RWPE1 (cell line): ENCODE results near the gene FANK1.
"Not testable (repeated sequence)": the region's sequence is repeated elsewhere in the genome, so short reads cannot be mapped to it uniquely, and the experiment has no call there.

Experiments used
- CTCF ChIA-PET: fragments of 350-600 bp; sonication (Branson Sonifier 250); formaldehyde crosslinking; extraction: SDS; loops from one replicate; lab custom pipeline; 2021; lab: Yijun Ruan, JAX
- POLR2A ChIA-PET: fragments of 400-600 bp; formaldehyde crosslinking; extraction: SDS; loops from one replicate; lab custom pipeline; 2020; ENCODE audit warnings: antibody characterized with exemption; ENCODE audit not compliant: low non-redundant PET; lab: Yijun Ruan, JAX
- DNase-seq: peaks from one replicate; pipeline ENCODE4 v3.0.0; 2012; ENCODE audit warnings: low spot score
- H3K27ac ChIP-seq: fragments of 450-650 bp; 2 replicates; pipeline ENCODE4 v1.5.1; 2017
- CTCF ChIP-seq: fragments of 450-650 bp; conservative IDR thresholded peaks from 2 replicates; pipeline ENCODE4 v1.5.1; 2017; ENCODE audit warnings: low read depth, mild to moderate bottlenecking

FANK1 gene

GRCh38 chr10:125896088-125896934, at the start of gene FANK1:
FANK1 (plus strand) TSS chr10:125896564; CDS start chr10:125896643, 79 bp downstream.
- H3K27ac ChIP-seq = peak within 1 kb of the TSS; percentile 71
- peak; percentile 56 for DNase-seq
- CTCF ChIA-PET, POLR2A ChIA-PET: not testable (repeated sequence)

- DNase-seq = no peak
- POLR2A ChIA-PET = no interaction called here
- CTCF ChIA-PET = interaction anchor here (0.5 to 0.6 kb wide), 2 partner anchors 58 to 89 kb away, joined by 3 to 4 read pairs; no protein-coding TSS in a partner anchor
- no peak overlapping the region for H3K27ac ChIP-seq
- no peak for TF ChIP-seq CTCF
Measured at GRCh38 chr10:125846894-125847293, 49.5 kb upstream of the FANK1 start.

GRCh38 chr10:125848371-125848770, 48.0 kb upstream of the FANK1 start:
- H3K27ac ChIP-seq = no peak overlapping the region
- TF ChIP-seq CTCF = no peak
- ChIA-PET POLR2A (no interaction called here), CTCF (no interaction called here)
- no peak for DNase-seq

- no peak for DNase-seq
- H3K27ac ChIP-seq = no peak overlapping the region
- POLR2A ChIA-PET = no interaction called here
- no peak for TF ChIP-seq CTCF
- CTCF ChIA-PET = no interaction called here
Measured at GRCh38 chr10:125848857-125849256, 47.5 kb upstream of the FANK1 start.

- TF ChIP-seq CTCF = no peak
- no peak overlapping the region for H3K27ac ChIP-seq
- ChIA-PET CTCF (no interaction called here), POLR2A (no interaction called here)
- no peak for DNase-seq
Measured at GRCh38 chr10:125849448-125849847, 46.9 kb upstream of the FANK1 start.

- CTCF ChIA-PET = no interaction called here
- TF ChIP-seq CTCF = no peak
- H3K27ac ChIP-seq = no peak overlapping the region
- DNase-seq = no peak
- POLR2A ChIA-PET = interaction anchor here (0.7 kb wide), 1 partner anchor 28 kb away, joined by 9 read pairs; the partner anchor contains the start of gene UROS
Measured at GRCh38 chr10:125850766-125851731, 45.3 kb upstream of the FANK1 start.
